Stimulated activated effector memory CD8-positive, alpha-beta T cell treated with anti-CD3 and anti-CD28 coated beads, Interleukin-12 subunit alpha, Interleukin-12 subunit beta, amount 100 ng/mL, for 72 hours (primary cell): ENCODE data around the gene DNAJC27.

Source experiments
- ATAC-seq: fragments of 150-1000 bp; cut with Tn5 transposase; 2 replicates; pipeline ENCODE4 v1.10.0; 2021
- DNase-seq, 2 donors: peaks; one replicate each; pipeline ENCODE4 v3.0.0; 2021 to 2022; ENCODE audit warnings: low spot score in 2 of 2
- H3K27ac Mint-ChIP-seq: one replicate; pipeline ENCODE4 v1.8.0; 2022; ENCODE audit warnings: mild to moderate bottlenecking, mixed read lengths
- H3K36me3 Mint-ChIP-seq: one replicate; pipeline ENCODE4 v1.8.0; 2022; ENCODE audit warnings: mild to moderate bottlenecking, mixed read lengths
- H3K4me1 Mint-ChIP-seq: one replicate; pipeline ENCODE4 v1.8.0; 2022; ENCODE audit warnings: mixed read lengths
- H3K4me3 Mint-ChIP-seq: one replicate; pipeline ENCODE4 v1.8.0; 2022; ENCODE audit warnings: mild to moderate bottlenecking, mixed read lengths
- H3K9me3 Mint-ChIP-seq: one replicate; pipeline ENCODE4 v1.8.0; 2022; ENCODE audit warnings: mixed read lengths

DNAJC27 gene

DNA sequence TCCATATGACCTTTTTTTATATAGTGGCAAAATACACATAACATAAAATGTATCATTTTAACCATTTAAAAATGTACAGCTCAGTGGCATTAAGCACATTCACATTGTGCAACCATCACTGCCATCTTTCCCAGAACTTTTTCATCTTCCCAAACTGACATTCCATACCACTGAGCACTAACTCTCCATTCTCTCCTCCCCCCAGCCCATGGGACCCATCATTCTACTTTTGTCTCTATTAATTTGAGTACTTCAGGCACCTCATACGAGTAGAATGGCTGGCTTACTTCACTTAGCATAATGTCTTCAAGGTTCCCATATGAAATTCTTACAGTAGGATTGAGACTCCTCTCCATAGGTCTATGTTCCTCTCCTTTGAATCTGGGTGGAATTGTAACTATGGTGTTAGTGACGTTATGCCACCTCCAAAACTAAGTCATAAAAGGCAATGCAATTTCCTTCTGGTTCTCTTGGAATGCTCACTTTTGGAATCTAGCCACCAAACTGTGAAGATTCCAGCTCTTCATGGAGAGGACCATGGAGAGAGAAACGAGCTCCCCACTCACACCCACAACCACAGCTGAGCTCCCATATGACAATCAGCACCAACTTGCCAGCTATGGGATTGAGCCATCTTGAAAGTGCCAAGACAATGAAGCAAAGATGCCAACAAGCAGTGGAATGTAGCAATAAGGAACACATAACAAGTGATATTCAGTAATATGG, 9.8 kb upstream of the DNAJC27 start:
- no peak overlapping the region for H3K4me3 Mint-ChIP-seq
- ATAC-seq (no peak), DNase-seq (no peak)
- no peak overlapping the region for H3K27ac Mint-ChIP-seq
- no peaks in the 10 kb centered on the region for H3K9me3 Mint-ChIP-seq
- no peaks in the 10 kb centered on the region for H3K4me1 Mint-ChIP-seq
- H3K36me3 Mint-ChIP-seq = no peaks in the 10 kb centered on the region

GRCh38 chr2:24978661-24979060, 6.9 kb upstream of the DNAJC27 start:
- H3K4me1 Mint-ChIP-seq = no peaks in the 10 kb centered on the region
- H3K4me3 Mint-ChIP-seq = no peak overlapping the region
- no peak overlapping the region for H3K27ac Mint-ChIP-seq
- ATAC-seq (no peak), DNase-seq (no peak)
- H3K36me3 Mint-ChIP-seq = no peaks in the 10 kb centered on the region
- no peaks in the 10 kb centered on the region for H3K9me3 Mint-ChIP-seq

DNA sequence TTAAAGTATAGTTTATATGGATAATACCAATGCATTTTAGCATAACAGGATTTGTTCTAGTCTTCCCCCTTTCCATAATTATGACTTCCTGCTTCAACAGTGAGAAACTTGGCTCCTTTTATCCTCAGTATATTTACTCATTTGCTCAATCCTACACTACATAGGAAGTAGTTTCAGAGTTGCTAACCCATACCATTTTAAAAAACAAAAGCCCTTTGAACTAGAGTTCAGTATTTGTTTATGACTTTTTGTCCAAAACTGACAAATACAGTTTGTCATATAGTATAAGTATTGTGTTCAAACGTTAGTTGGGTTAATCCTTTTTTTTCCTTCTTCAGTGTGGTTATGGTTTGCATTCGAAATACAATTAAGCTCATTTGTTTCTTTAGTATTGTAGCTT, 5.9 kb upstream of the DNAJC27 start:
- no peak for DNase-seq
- no peak for ATAC-seq
- no peak overlapping the region for H3K27ac Mint-ChIP-seq
- H3K36me3 Mint-ChIP-seq = peaks cover under 1% of the 10 kb centered on the region
- no peaks in the 10 kb centered on the region for H3K4me1 Mint-ChIP-seq
- no peaks in the 10 kb centered on the region for H3K9me3 Mint-ChIP-seq
- H3K4me3 Mint-ChIP-seq = no peak overlapping the region

DNA sequence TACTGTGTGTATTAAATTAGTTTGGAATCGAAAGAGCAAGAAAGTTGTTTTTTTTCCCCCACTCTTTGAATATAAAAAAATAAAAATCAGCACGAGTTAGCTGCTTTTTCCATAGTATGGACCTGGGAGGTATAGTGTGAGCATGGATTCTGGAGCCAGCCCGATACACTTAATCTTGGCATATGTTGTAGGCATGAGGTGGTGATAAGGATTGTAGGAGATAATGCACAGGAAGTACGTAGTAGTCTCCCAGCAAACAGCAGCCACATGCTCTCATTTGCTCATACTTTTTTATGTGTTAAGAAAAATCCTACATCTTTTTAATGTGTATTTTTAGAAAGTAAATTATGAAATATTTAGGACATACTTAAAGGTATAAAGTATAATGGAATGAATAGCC, 2.1 kb upstream of the DNAJC27 start:
- Mint-ChIP-seq H3K4me1 (no peaks in the 10 kb centered on the region), H3K36me3 (peaks cover 22% of the 10 kb centered on the region), H3K9me3 (no peaks in the 10 kb centered on the region), H3K27ac (no peak overlapping the region), H3K4me3 (no peak overlapping the region)
- ATAC-seq (no peak), DNase-seq (no peak)

GRCh38 chr2:24972315-24972961, 683 bp upstream of the DNAJC27 start:
- DNase-seq (peak in 1 of 2 donors; percentile 68), ATAC-seq (no peak)
- Mint-ChIP-seq H3K9me3 (no peaks in the 10 kb centered on the region), H3K4me1 (no peaks in the 10 kb centered on the region), H3K36me3 (peaks cover 27% of the 10 kb centered on the region), H3K4me3 (peak overlapping the region; percentile 96), H3K27ac (peak overlapping the region; percentile 100)

- DNase-seq = no peak
- peaks cover 39% of the 10 kb centered on the region for H3K36me3 Mint-ChIP-seq
Observed at GRCh38 chr2:24971286-24971535, 544 bp downstream of the DNAJC27 start.

GRCh38 chr2:24970483-24971285, 1.1 kb downstream of the DNAJC27 start:
- Mint-ChIP-seq H3K27ac (peak overlapping the region; percentile 100), H3K4me1 (no peaks in the 10 kb centered on the region), H3K9me3 (no peaks in the 10 kb centered on the region), H3K4me3 (peak overlapping the region; percentile 96), H3K36me3 (peaks cover 45% of the 10 kb centered on the region)
- ATAC-seq (no peak), DNase-seq (peak in 1 of 2 donors; percentile 51)

More at GRCh38 chr2:24971286-24971535, 544 bp downstream of the DNAJC27 start:
- H3K9me3 Mint-ChIP-seq = no peaks in the 10 kb centered on the region
- no peaks in the 10 kb centered on the region for H3K4me1 Mint-ChIP-seq
- H3K27ac Mint-ChIP-seq = peak overlapping the region; percentile 100
- ATAC-seq = peak; percentile 1
- peak overlapping the region; percentile 96 for H3K4me3 Mint-ChIP-seq

GRCh38 chr2:24969784-24970183, 2.0 kb downstream of the DNAJC27 start:
- H3K36me3 Mint-ChIP-seq = peaks cover 54% of the 10 kb centered on the region
- H3K27ac Mint-ChIP-seq = no peak overlapping the region
- H3K4me3 Mint-ChIP-seq = no peak overlapping the region
- no peaks in the 10 kb centered on the region for H3K9me3 Mint-ChIP-seq
- no peaks in the 10 kb centered on the region for H3K4me1 Mint-ChIP-seq
- ATAC-seq (no peak), DNase-seq (no peak)

DNA sequence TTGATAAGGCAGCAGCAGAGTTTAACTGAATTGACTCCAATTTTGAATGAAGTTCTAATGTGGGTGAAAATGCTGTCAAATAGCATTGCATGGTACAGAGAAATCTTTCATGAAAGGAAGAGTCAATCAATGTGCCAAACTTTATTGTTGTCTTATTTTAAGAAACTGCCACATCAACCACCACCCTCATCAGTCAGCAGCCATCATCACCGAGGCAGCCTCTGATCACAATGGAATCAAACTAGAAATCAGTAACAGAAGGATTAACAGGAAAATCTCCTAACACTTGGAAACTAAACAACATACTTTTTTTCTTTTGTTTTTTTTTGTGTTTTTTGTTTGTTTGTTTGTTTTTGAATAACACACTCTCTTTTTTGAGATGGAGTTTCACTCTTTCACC, 9.9 kb downstream of the DNAJC27 start:
- DNase-seq = no peak
- H3K27ac Mint-ChIP-seq = no peak overlapping the region
- no peaks in the 10 kb centered on the region for H3K9me3 Mint-ChIP-seq
- peaks cover 86% of the 10 kb centered on the region for H3K36me3 Mint-ChIP-seq
- H3K4me3 Mint-ChIP-seq = no peak overlapping the region
- H3K4me1 Mint-ChIP-seq = peaks cover 27% of the 10 kb centered on the region
- ATAC-seq = no peak

DNA sequence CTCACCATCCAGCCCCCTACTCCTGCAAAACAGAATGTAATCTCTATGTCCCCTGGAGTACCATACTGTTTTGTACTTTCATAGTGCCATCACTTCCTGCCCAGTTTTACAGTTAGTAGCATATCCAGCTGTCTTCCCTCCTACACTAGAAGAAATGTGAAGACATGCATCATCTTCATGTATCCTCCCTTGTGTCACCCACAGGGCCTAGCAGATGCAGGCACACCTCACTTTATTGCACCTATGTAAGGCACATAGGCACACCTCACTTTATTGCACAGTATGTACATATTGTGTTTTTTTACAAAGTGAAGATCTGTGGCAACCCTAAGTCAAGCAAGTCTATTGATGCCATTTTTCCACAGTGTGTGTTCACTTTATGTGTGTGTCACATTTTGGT, 12.0 kb downstream of the DNAJC27 start:
- H3K9me3 Mint-ChIP-seq = peaks cover 10% of the 10 kb centered on the region
- H3K4me1 Mint-ChIP-seq = peaks cover 27% of the 10 kb centered on the region
- DNase-seq (no peak), ATAC-seq (no peak)
- H3K27ac Mint-ChIP-seq = peak overlapping the region; percentile 61
- H3K36me3 Mint-ChIP-seq = peaks cover 86% of the 10 kb centered on the region
- no peak overlapping the region for H3K4me3 Mint-ChIP-seq

- ATAC-seq (no peak), DNase-seq (no peak)
- Mint-ChIP-seq H3K36me3 (peaks cover 86% of the 10 kb centered on the region), H3K9me3 (peaks cover 10% of the 10 kb centered on the region), H3K4me3 (no peak overlapping the region), H3K4me1 (peaks cover 27% of the 10 kb centered on the region), H3K27ac (no peak overlapping the region)
Observed at GRCh38 chr2:24958411-24958935, 13.3 kb downstream of the DNAJC27 start.

GRCh38 chr2:24957976-24958375, 13.8 kb downstream of the DNAJC27 start:
- ATAC-seq (no peak), DNase-seq (no peak)
- Mint-ChIP-seq H3K9me3 (peaks cover 10% of the 10 kb centered on the region), H3K27ac (no peak overlapping the region), H3K36me3 (peaks cover 86% of the 10 kb centered on the region), H3K4me3 (no peak overlapping the region), H3K4me1 (peaks cover 27% of the 10 kb centered on the region)

GRCh38 chr2:24957221-24957620, 14.5 kb downstream of the DNAJC27 start:
- Mint-ChIP-seq H3K27ac (no peak overlapping the region), H3K36me3 (peaks cover 86% of the 10 kb centered on the region), H3K4me1 (peaks cover 27% of the 10 kb centered on the region), H3K4me3 (no peak overlapping the region), H3K9me3 (peaks cover 10% of the 10 kb centered on the region)
- no peak for ATAC-seq
- no peak for DNase-seq

- peaks cover 85% of the 10 kb centered on the region for H3K36me3 Mint-ChIP-seq
- ATAC-seq = no peak
- no peak overlapping the region for H3K27ac Mint-ChIP-seq
- H3K9me3 Mint-ChIP-seq = peaks cover 10% of the 10 kb centered on the region
- H3K4me1 Mint-ChIP-seq = peaks cover 22% of the 10 kb centered on the region
- no peak for DNase-seq
- no peak overlapping the region for H3K4me3 Mint-ChIP-seq
Observed at GRCh38 chr2:24955921-24956320, 15.8 kb downstream of the DNAJC27 start.

DNA sequence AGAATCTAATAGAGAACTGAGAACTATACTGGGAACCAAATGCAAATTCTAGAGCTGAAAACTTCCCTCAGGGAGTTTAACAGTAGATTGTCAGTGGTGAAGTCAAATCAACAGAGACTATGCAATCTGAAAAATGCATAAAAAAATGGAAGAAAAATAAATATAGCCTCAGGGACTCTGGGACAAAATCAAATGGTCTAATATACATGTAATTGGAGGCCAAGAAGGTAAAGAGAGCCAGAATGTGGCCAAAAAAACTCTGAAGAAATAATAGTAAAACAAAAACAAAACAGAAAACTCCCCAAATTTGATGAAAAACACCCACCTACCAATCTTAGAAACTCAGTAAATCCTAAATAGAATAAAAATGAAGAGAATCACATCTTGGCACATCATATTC, 16.5 kb downstream of the DNAJC27 start:
- no peak overlapping the region for H3K4me3 Mint-ChIP-seq
- no peak overlapping the region for H3K27ac Mint-ChIP-seq
- peaks cover 15% of the 10 kb centered on the region for H3K4me1 Mint-ChIP-seq
- peaks cover 10% of the 10 kb centered on the region for H3K9me3 Mint-ChIP-seq
- no peak for DNase-seq
- H3K36me3 Mint-ChIP-seq = peaks cover 87% of the 10 kb centered on the region
- ATAC-seq = no peak
